Ishikawa (cell line): ENCODE measurements around the gene ATF7.

ENCODE experiments used
- CEBPB ChIP-seq: IDR thresholded peaks from 2 replicates; pipeline ENCODE4 v1.6.1; 2012
- CREB1 ChIP-seq: IDR thresholded peaks from 2 replicates; pipeline ENCODE4 v1.6.1; 2012; ENCODE audit warnings: low read depth
- EGR1 ChIP-seq: IDR thresholded peaks from 2 replicates; pipeline ENCODE4 v1.6.1; 2012
- EP300 ChIP-seq: IDR thresholded peaks from 2 replicates; pipeline ENCODE4 v1.6.1; 2012; ENCODE audit warnings: borderline replicate concordance
- FOXM1 ChIP-seq: IDR thresholded peaks from 2 replicates; pipeline ENCODE4 v1.6.1; 2012; ENCODE audit warnings: low read depth, borderline replicate concordance
- MAX ChIP-seq: IDR thresholded peaks from 2 replicates; pipeline ENCODE4 v1.6.1; 2012
- NFIC ChIP-seq: IDR thresholded peaks from 2 replicates; pipeline ENCODE4 v1.6.1; 2012
- RAD21 ChIP-seq: IDR thresholded peaks from 2 replicates; pipeline ENCODE4 v1.6.1; 2012; ENCODE audit warnings: low read depth
- REST ChIP-seq: IDR thresholded peaks from 2 replicates; pipeline ENCODE4 v1.6.1; 2012; ENCODE audit warnings: low read depth, mild to moderate bottlenecking
- TAF1 ChIP-seq: IDR thresholded peaks from 2 replicates; pipeline ENCODE4 v1.6.1; 2012; ENCODE audit warnings: low read depth, mild to moderate bottlenecking
- TCF12 ChIP-seq: IDR thresholded peaks from 2 replicates; pipeline ENCODE4 v1.6.1; 2012; ENCODE audit warnings: low read depth
- TEAD4 ChIP-seq: IDR thresholded peaks from 2 replicates; pipeline ENCODE4 v1.6.1; 2012
- USF1 ChIP-seq: IDR thresholded peaks from 2 replicates; pipeline ENCODE4 v1.6.1; 2012
- YY1 ChIP-seq: IDR thresholded peaks from 2 replicates; pipeline ENCODE4 v1.6.1; 2012; ENCODE audit warnings: low read depth
- ZBTB7A ChIP-seq: IDR thresholded peaks from 2 replicates; pipeline ENCODE4 v1.6.1; 2012; ENCODE audit warnings: low read depth

The ATF7 gene

DNA sequence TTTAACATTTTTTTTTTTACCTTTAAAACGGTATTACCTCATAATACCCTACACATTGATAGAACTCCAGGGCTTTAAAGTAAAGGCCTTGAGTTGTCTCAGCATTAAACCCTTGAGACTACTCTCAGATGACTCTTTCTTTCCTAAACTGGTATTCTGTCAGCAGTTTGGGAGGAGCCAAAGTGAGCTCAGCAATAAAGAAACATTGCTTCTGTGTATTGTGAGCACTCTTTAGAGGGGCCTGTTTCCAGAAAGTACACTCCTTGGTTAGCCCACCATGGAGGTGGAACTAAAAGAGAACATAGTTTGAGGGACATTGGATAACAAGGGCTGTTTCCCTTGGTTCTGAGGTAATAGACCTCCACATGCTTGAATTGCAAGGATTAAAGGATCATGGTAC lies 147.3 kb downstream of the ATF7 start:
- TF ChIP-seq TEAD4, result no peak
- no peak for TF ChIP-seq NFIC
- TF ChIP-seq ZBTB7A, result no peak
- no peak for TF ChIP-seq USF1
- TF ChIP-seq RAD21, result no peak
- no peak for TF ChIP-seq EGR1
- no peak for TF ChIP-seq CREB1
- TF ChIP-seq REST, result no peak
- TF ChIP-seq TCF12, result no peak
- no peak for TF ChIP-seq CEBPB
- TF ChIP-seq TAF1, result no peak
- TF ChIP-seq YY1, result no peak
- TF ChIP-seq MAX, result no peak
- TF ChIP-seq EP300, result no peak
- no peak for TF ChIP-seq FOXM1

DNA sequence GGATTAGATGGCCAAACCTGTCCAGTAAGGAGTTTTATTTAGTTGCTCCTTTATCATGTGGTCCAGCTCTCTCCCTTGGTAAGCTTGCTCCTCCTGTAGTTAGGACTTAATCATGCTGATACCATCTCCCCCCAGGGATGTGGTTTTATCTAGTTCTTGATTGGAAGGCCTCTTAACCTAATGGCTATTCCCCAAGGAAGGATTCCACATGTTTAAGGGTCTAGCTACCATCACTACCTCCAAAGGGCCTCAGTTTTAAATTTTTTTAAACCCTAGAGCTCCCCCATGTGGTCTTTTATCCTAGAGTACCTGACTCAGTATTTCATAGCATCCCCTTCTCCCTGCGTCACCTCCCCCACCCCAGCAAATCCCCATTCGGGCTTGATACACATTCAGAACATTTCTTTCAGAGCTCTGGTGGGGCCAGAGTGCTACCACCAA lies 149.4 kb downstream of the ATF7 start:
- no peak for TF ChIP-seq TEAD4
- TF ChIP-seq FOXM1, result no peak
- TF ChIP-seq USF1, result no peak
- no peak for TF ChIP-seq TCF12
- no peak; the same call in 1 of the 2 replicates for TF ChIP-seq RAD21
- TF ChIP-seq NFIC, result no peak
- TF ChIP-seq ZBTB7A, result no peak
- no peak for TF ChIP-seq MAX
- no peak for TF ChIP-seq EP300

DNA sequence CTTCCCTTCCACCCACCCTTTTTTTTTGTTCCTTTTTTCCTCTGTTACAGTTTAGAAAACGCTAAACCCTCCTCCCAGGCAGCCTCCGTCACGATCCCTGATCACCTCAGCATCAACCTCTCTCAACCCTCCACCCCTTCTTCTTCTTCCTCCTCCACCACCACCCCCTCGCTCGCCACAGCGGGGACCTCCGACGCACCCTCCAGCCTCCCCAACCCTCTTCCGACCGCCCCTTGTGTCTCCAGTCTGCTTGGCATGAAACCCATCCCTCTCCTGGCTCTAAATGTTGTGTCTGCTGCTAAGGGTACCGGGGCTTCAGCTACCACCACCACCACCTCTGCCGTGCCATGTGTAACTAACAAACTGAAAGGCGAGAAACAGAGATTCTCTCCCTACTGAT lies 151.4 kb downstream of the ATF7 start:
- TF ChIP-seq MAX (no peak), REST (no peak), TAF1 (no peak), FOXM1 (no peak), EGR1 (no peak), CREB1 (no peak), CEBPB (no peak), TEAD4 (no peak), YY1 (no peak)

DNA sequence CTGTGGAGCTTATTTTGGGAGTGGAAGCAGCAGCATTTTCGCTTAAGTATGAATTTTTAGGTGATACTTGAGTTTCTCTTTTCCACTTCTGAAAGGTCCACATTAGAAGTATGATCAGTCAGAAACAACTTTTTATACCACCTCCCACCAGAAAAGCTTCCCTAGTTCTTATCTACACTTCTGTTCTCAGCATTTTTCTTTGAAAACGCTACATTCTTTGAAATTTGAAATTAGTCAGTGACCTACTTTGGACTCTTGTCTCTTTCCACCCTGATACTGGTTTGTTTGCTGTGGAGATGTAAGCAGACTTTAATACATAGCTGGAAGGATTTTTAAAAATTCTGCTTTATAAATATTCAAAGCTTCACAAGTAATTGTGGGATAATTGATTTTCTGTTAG lies 152.1 kb downstream of the ATF7 start:
- TF ChIP-seq NFIC, result no peak
- TF ChIP-seq USF1, result no peak
- TF ChIP-seq EGR1, result no peak
- TF ChIP-seq CEBPB, result no peak
- TF ChIP-seq TCF12, result no peak
- TF ChIP-seq TEAD4, result no peak
- TF ChIP-seq YY1, result no peak
- no peak for TF ChIP-seq CREB1
- no peak for TF ChIP-seq MAX
- no peak for TF ChIP-seq ZBTB7A
- no peak for TF ChIP-seq RAD21
- TF ChIP-seq EP300, result no peak
- no peak for TF ChIP-seq FOXM1
- no peak for TF ChIP-seq REST
